Fibroblast of lung (primary cell): ENCODE data around the gene ARMC9.

Source experiments
- EZH2 ChIP-seq: IDR thresholded peaks from 2 replicates; pipeline ENCODE4 v1.5.1; 2012; ENCODE audit warnings: low read length, control low read depth, mild to moderate bottlenecking; ENCODE audit errors: missing control alignments
- TF ChIP-seq, protein P1 (sequence below), 2 donors: IDR thresholded peaks in 1 of 2; conservative IDR thresholded peaks in 1 of 2; 1 replicate in 1 of 2; 2 replicates in 1 of 2; pipeline ENCODE4 v1.5.1; 2011 to 2012; ENCODE audit warnings: low read length in 2 of 2, control low read depth in 1 of 2, inconsistent platforms in 1 of 2, low read depth in 1 of 2, mild to moderate bottlenecking in 1 of 2

DNA sequence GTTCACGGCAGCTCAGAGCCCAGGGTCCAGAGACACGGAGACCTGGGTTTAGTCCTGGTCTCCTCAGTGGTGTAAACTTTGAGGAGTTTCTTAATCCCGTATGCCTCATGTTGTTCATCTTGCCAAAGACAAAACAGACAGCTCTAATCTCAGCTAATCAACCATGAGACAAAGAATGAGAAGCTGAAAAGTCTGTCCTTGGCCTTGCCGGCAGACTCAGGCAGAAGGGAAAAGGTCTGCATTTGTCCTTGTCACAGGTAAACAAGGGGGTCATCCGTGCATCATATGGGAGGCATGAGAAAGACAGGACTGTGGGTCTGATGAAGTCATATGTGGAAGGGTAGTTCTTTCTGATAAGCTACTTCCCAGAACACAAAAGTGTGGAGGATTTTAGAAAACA is 1.8 kb upstream of the ARMC9 start:
- TF ChIP-seq, protein P1, sequence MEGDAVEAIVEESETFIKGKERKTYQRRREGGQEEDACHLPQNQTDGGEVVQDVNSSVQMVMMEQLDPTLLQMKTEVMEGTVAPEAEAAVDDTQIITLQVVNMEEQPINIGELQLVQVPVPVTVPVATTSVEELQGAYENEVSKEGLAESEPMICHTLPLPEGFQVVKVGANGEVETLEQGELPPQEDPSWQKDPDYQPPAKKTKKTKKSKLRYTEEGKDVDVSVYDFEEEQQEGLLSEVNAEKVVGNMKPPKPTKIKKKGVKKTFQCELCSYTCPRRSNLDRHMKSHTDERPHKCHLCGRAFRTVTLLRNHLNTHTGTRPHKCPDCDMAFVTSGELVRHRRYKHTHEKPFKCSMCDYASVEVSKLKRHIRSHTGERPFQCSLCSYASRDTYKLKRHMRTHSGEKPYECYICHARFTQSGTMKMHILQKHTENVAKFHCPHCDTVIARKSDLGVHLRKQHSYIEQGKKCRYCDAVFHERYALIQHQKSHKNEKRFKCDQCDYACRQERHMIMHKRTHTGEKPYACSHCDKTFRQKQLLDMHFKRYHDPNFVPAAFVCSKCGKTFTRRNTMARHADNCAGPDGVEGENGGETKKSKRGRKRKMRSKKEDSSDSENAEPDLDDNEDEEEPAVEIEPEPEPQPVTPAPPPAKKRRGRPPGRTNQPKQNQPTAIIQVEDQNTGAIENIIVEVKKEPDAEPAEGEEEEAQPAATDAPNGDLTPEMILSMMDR (conservative IDR thresholded peaks at IDR 0.05 in 1 of 2, IDR thresholded peaks at IDR 0.05 in 1 of 2; ENCODE audit: low read depth in 1 of 2, low read length in 2 of 2): no peak
- TF ChIP-seq EZH2: no peak
